ENCODE data around the gene JPT1. TPM values are rescaled to one million over a fixed set of nuclear protein-coding genes. Genes with fewer than 3 reads are reported as not detected.
A peak's percentile ranks its signal among the peaks of the same experiment; 100 is the strongest.

Gene JPT1
- total RNA-seq, 2 experiments from 2014 or later: 277 to 280 TPM

GRCh38 chr17:75125984-75126383 lies 28.3 kb downstream of the JPT1 start:
- Mint-ChIP-seq H3K4me3 (peak overlapping the region; percentile 25), H3K36me3 (ENCODE audit: low read depth) (peaks cover 36% of the 10 kb centered on the region), H3K27ac (peak overlapping the region; percentile 89), H3K27me3 (no peaks in the 10 kb centered on the region), H3K9me3 (peaks cover 5% of the 10 kb centered on the region), H3K4me1 (peaks cover 49% of the 10 kb centered on the region)
- POLR2A ChIA-PET: no interaction called here
- DNase-seq: peak; percentile 36
- CTCF ChIA-PET: interaction anchor here (0.9 to 13.8 kb wide), 6 partner anchors 10 to 286 kb away, joined by 3 to 150 read pairs (median 3); no protein-coding TSS in a partner anchor

GRCh38 chr17:75124819-75125162 lies 29.5 kb downstream of the JPT1 start:
- POLR2A ChIA-PET: no interaction called here
- CTCF ChIA-PET: interaction anchor here (0.8 to 13.8 kb wide), 7 partner anchors 9 to 146 kb away, joined by 3 to 150 read pairs (median 4); partner anchors contain the start of gene MIF4GD
- no peak for DNase-seq
- no peaks in the 10 kb centered on the region for H3K27me3 Mint-ChIP-seq
- H3K27ac Mint-ChIP-seq: peak overlapping the region; percentile 89
- peaks cover 5% of the 10 kb centered on the region for H3K9me3 Mint-ChIP-seq
- peaks cover 48% of the 10 kb centered on the region for H3K4me1 Mint-ChIP-seq
- H3K36me3 Mint-ChIP-seq (ENCODE audit: low read depth): peaks cover 39% of the 10 kb centered on the region
- peak overlapping the region; percentile 17 for H3K4me3 Mint-ChIP-seq

- H3K36me3 Mint-ChIP-seq (ENCODE audit: low read depth): peaks cover 34% of the 10 kb centered on the region
- ChIA-PET POLR2A (no interaction called here), CTCF (interaction anchor here (0.6 to 13.8 kb wide), 8 partner anchors 8 to 187 kb away, joined by 3 to 150 read pairs (median 4); partner anchors contain the start of genes MIF4GD and NT5C)
- H3K27me3 Mint-ChIP-seq: no peaks in the 10 kb centered on the region
- peak; percentile 59 for DNase-seq
- H3K4me1 Mint-ChIP-seq: peaks cover 43% of the 10 kb centered on the region
- peak overlapping the region; percentile 89 for H3K27ac Mint-ChIP-seq
- H3K9me3 Mint-ChIP-seq: peaks cover 5% of the 10 kb centered on the region
- H3K4me3 Mint-ChIP-seq: peak overlapping the region; percentile 47
These were observed 30.1 kb downstream of the JPT1 start for GRCh38 chr17:75124041-75124818.

GRCh38 chr17:75118307-75118706 lies 36.0 kb downstream of the JPT1 start:
- Mint-ChIP-seq H3K27ac (no peak overlapping the region), H3K27me3 (no peaks in the 10 kb centered on the region), H3K36me3 (ENCODE audit: low read depth) (peaks cover 40% of the 10 kb centered on the region), H3K9me3 (no peaks in the 10 kb centered on the region), H3K4me3 (no peak overlapping the region), H3K4me1 (peaks cover 46% of the 10 kb centered on the region)
- ChIA-PET POLR2A (no interaction called here), CTCF (interaction anchor here (0.6 to 5.9 kb wide), 5 partner anchors 10 to 256 kb away, joined by 3 to 150 read pairs (median 3); partner anchors contain the start of genes NT5C and SUMO2)
- DNase-seq: no peak

- Mint-ChIP-seq H3K36me3 (ENCODE audit: low read depth) (peaks cover 43% of the 10 kb centered on the region), H3K4me3 (no peak overlapping the region), H3K9me3 (no peaks in the 10 kb centered on the region), H3K4me1 (peaks cover 49% of the 10 kb centered on the region), H3K27ac (no peak overlapping the region), H3K27me3 (no peaks in the 10 kb centered on the region)
- ChIA-PET CTCF (interaction anchor here (0.7 to 7.9 kb wide), 7 partner anchors 11 to 85 kb away, joined by 3 to 150 read pairs (median 4); partner anchors contain the start of gene NT5C), POLR2A (interaction anchor here (0.6 kb wide), 1 partner anchor 133 kb away, joined by 3 read pairs; no protein-coding TSS in a partner anchor)
- no peak for DNase-seq
These were observed 37.6 kb downstream of the JPT1 start for GRCh38 chr17:75116737-75117136.

GRCh38 chr17:75115555-75115954 lies 38.8 kb downstream of the JPT1 start:
- ChIA-PET POLR2A (no interaction called here), CTCF (interaction anchor here (1.4 to 7.9 kb wide), 7 partner anchors 11 to 86 kb away, joined by 3 to 150 read pairs (median 27); partner anchors contain the start of gene NT5C)
- Mint-ChIP-seq H3K4me3 (no peak overlapping the region), H3K36me3 (ENCODE audit: low read depth) (peaks cover 37% of the 10 kb centered on the region), H3K9me3 (no peaks in the 10 kb centered on the region), H3K27me3 (no peaks in the 10 kb centered on the region), H3K4me1 (peaks cover 51% of the 10 kb centered on the region), H3K27ac (peak overlapping the region; percentile 60)
- no peak for DNase-seq

GRCh38 chr17:75114552-75115314 lies 39.6 kb downstream of the JPT1 start:
- DNase-seq: no peak
- peak overlapping the region; percentile 94 for H3K27ac Mint-ChIP-seq
- H3K4me1 Mint-ChIP-seq: peaks cover 52% of the 10 kb centered on the region
- no peaks in the 10 kb centered on the region for H3K27me3 Mint-ChIP-seq
- POLR2A ChIA-PET: interaction anchor here (0.8 to 1.3 kb wide), 3 partner anchors 24 to 87 kb away, joined by 3 to 4 read pairs (median 3); no protein-coding TSS in a partner anchor
- peak overlapping the region; percentile 88 for H3K4me3 Mint-ChIP-seq
- peaks cover 34% of the 10 kb centered on the region for H3K36me3 Mint-ChIP-seq (ENCODE audit: low read depth)
- no peaks in the 10 kb centered on the region for H3K9me3 Mint-ChIP-seq
- CTCF ChIA-PET: interaction anchor here (0.6 to 7.9 kb wide), 48 partner anchors 10 to 297 kb away, joined by 3 to 150 read pairs (median 6); partner anchors contain the start of genes ATP5PD, CDR2L, GGA3 and JPT1

GRCh38 chr17:75113798-75114551 lies 40.3 kb downstream of the JPT1 start:
- peak overlapping the region; percentile 94 for H3K27ac Mint-ChIP-seq
- POLR2A ChIA-PET: interaction anchor here (0.6 to 1.3 kb wide), 5 partner anchors 19 to 88 kb away, joined by 3 to 4 read pairs (median 3); no protein-coding TSS in a partner anchor
- CTCF ChIA-PET: interaction anchor here (0.6 to 7.9 kb wide), 56 partner anchors 10 to 298 kb away, joined by 3 to 150 read pairs (median 6); partner anchors contain the start of genes ATP5PD, CDR2L, GGA3 and JPT1
- H3K4me3 Mint-ChIP-seq: peak overlapping the region; percentile 88
- peak; percentile 95 for DNase-seq
- H3K4me1 Mint-ChIP-seq: peaks cover 55% of the 10 kb centered on the region
- peaks cover 32% of the 10 kb centered on the region for H3K36me3 Mint-ChIP-seq (ENCODE audit: low read depth)
- no peaks in the 10 kb centered on the region for H3K27me3 Mint-ChIP-seq
- H3K9me3 Mint-ChIP-seq: no peaks in the 10 kb centered on the region

- H3K36me3 Mint-ChIP-seq (ENCODE audit: low read depth): peaks cover 22% of the 10 kb centered on the region
- no peak for DNase-seq
- ChIA-PET POLR2A (no interaction called here), CTCF (interaction anchor here (0.6 to 7.9 kb wide), 9 partner anchors 12 to 296 kb away, joined by 3 to 49 read pairs (median 4); partner anchors contain the start of genes KCTD2, MIF4GD and NT5C)
- no peaks in the 10 kb centered on the region for H3K27me3 Mint-ChIP-seq
- H3K27ac Mint-ChIP-seq: no peak overlapping the region
- H3K9me3 Mint-ChIP-seq: no peaks in the 10 kb centered on the region
- H3K4me1 Mint-ChIP-seq: peaks cover 53% of the 10 kb centered on the region
- H3K4me3 Mint-ChIP-seq: peak overlapping the region; percentile 86
These were observed 42.5 kb downstream of the JPT1 start for GRCh38 chr17:75111777-75112335.

GRCh38 chr17:75110234-75110937 lies 43.9 kb downstream of the JPT1 start:
- Mint-ChIP-seq H3K27ac (peak overlapping the region; percentile 74), H3K9me3 (no peaks in the 10 kb centered on the region), H3K27me3 (no peaks in the 10 kb centered on the region), H3K36me3 (ENCODE audit: low read depth) (peaks cover 19% of the 10 kb centered on the region), H3K4me1 (peaks cover 47% of the 10 kb centered on the region), H3K4me3 (peak overlapping the region; percentile 86)
- ChIA-PET CTCF (interaction anchor here (0.6 to 7.9 kb wide), 11 partner anchors 14 to 302 kb away, joined by 3 to 49 read pairs (median 4); partner anchors contain the start of genes GGA3, MIF4GD, MRPS7 and NT5C), POLR2A (no interaction called here)
- peak; percentile 24 for DNase-seq

Measured in activated CD4-positive, alpha-beta T cell treated with anti-CD3 and anti-CD28 coated beads, Interleukin-2, amount 10 ng/mL, durations not matched to agents 7 days and 5 days (primary cell).